GM12872 (cell line): Measurements from ENCODE around the gene SYT5.
A peak's percentile ranks its signal among the peaks of the same experiment; 100 is the strongest.

Source experiments
- CTCF ChIP-seq: IDR thresholded peaks from 3 replicates; pipeline ENCODE4 v1.5.1; 2011; ENCODE audit warnings: low read depth, mild to moderate bottlenecking, low read length, moderate library complexity; ENCODE audit not compliant: insufficient read depth

Gene SYT5

GRCh38 chr19:55152017-55152416, 28.1 kb downstream of the SYT5 start:
- no peak for TF ChIP-seq CTCF

DNA sequence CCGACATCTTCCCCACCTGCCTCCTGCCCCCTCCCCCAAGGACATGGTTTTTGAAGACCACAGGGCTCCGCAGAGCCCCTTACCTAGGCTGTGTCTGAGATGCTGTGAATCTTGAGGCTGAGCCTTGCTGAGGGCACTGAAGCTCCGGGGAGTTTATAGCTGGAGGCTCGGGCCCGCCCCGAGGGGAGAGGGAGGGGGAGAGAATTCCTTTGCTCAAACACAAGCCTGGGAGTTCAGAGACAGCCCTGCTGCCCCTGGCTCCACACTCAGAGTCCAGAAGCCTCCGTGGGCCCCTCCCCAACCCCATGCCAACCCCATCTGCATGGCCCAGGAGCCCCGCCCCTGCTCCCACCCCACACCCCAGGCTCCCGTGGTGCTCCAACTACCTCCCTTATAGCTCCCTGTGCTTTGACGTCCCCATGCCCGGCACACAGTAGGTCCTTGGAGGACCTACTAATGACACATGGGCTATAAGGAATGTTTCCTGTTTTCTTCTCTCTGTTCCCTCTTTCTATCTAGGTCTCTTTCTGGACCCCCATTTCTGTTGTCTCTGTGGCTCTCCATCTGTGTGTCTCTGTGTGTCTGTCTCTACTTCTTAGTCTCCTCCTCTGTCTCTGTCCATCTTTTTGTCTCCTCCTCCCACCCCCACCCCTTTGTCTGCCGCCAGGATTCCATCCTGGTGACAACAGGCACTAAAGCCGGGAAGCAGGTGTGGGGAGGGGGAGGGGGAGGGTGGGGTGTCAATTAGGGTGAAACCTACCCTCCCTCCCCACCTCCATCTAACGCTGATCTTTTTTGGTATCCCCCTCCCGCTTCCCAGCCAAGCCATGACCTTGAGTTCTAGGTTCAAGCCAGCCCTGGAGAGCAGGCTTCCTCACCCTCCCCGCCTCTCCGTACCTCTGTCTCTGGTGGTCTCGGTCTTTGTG, 30.7 kb downstream of the SYT5 start, which contains the start of gene TNNT1:
Gene TNNT1 (minus strand): TSS at position 129 of the 926 bp plus-strand sequence. CDS start 2,049 bp downstream, outside the sequence.
- TF ChIP-seq CTCF, result no peak

- TF ChIP-seq CTCF, result no peak
These were observed 32.4 kb downstream of the SYT5 start for GRCh38 chr19:55147545-55148251.

- no peak for TF ChIP-seq CTCF
These were observed 33.3 kb downstream of the SYT5 start for GRCh38 chr19:55146705-55147273.

DNA sequence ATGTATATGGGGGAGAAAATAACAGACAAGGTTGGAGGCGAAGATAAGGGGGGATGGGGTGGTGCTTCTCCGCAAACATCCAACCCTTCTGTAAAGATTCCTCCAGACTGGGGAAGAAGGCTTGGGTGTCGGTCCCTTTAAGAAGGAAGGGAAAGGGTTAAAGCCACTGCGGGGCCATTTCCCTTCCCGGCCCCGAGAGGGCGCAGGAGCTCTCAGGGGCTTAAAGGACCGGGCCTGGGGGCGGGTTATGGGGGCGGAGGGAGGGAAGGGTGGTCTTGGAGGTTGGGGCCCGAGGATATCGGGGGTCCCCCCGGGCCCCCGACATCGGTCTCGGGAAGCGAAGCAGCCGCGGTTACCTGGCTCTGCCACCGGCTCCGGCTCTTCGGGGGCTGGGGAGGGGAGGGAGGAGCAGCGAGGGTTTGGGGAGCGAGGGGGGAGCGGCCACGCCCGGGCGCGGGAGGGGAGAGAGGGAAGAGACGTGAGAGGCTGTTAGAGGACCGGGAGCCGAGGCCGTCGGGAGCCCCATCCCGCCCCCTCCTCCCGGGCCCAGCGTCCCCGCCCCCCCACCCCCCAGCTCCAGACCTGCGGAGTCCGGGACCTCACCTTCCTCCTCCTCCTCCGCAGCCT, 33.9 kb downstream of the SYT5 start:
- TF ChIP-seq CTCF, result peak; percentile 52; the same call in 2 of the 3 replicates

DNA sequence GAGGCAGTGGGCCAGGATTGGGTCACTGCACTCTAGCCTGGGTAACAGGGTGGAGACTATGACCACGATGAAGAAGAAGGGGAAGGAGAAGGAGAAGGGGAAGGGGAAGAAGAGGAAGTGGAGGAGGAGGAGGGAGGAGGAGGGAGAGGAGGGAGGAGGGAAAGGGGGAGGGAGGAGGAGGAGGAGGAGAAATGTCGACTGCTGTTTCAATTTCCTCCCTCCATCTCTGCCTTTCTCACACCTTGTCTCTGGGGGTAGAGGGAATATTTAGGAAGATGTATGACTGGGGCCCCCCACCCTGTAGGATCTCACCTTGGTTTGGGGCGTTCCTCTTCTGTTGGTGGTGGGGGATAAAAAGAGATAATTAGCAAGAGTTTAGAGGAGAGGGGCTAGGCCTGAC, 34.9 kb downstream of the SYT5 start:
- no peak for TF ChIP-seq CTCF

- no peak for TF ChIP-seq CTCF
These were observed 38.4 kb downstream of the SYT5 start for GRCh38 chr19:55141696-55142095.
